HepG2 (cell line): ENCODE measurements around the gene SLA2. TPM values are rescaled to one million over a fixed set of nuclear protein-coding genes. Genes with fewer than 3 reads are reported as not detected.

Experiments
- ATAC-seq: fragments of 200-7000 bp; cut with Tn5 transposase; 3 replicates; pipeline ENCODE4 v1.9.1; 2020; ENCODE audit warnings: mild to moderate bottlenecking, moderate library complexity
- BruUV-seq: library from RNA; stranded (reverse); fragments of 400-500 nt; replicated peaks from 2 replicates; lab custom pipeline; 2021; lab: Mats Ljungman, UMichigan
- CTCF ChIA-PET: fragments of 300-600 bp; formaldehyde crosslinking; extraction: SDS; loops from one replicate; lab custom pipeline; 2021; ENCODE audit warnings: low total read pairs, inconsistent platforms, low intra/inter-chr PET ratio; lab: Yijun Ruan, JAX
- POLR2A ChIA-PET: fragments of 350-600 bp; sonication (Branson Sonifier 250); formaldehyde crosslinking; loops from one replicate; lab custom pipeline; 2020; ENCODE audit warnings: antibody characterized with exemption, inconsistent platforms; lab: Yijun Ruan, JAX
- DNase-seq: peaks from one replicate; pipeline ENCODE4 v3.0.0-alpha.2; 2015; ENCODE audit warnings: low spot score
- FAIRE-seq: peaks from 3 replicates; lab custom pipeline; 2011; peaks lifted over from hg19 to GRCh38; lab: Jason Lieb, UNC
- H2AFZ ChIP-seq: one replicate; pipeline ENCODE4 v1.6.1; 2011; ENCODE audit warnings: low read length, inconsistent platforms
- H3K27ac ChIP-seq: fragments of 300-600 bp; 3 replicates; pipeline ENCODE4 v1.8.0; 2011; ENCODE audit warnings: mixed run types, mild to moderate bottlenecking, mixed read lengths, low read length, inconsistent platforms; ENCODE audit not compliant: insufficient read depth; ENCODE audit errors: extremely low read length
- H3K27me3 ChIP-seq, 2 experiments: fragments of 200-600 bp in 1 of 2; 2 replicates in 1 of 2; 3 replicates in 1 of 2; pipeline versions ENCODE4 v1.6.0 to v1.8.0; 2011; ENCODE audit warnings: low read length in 2 of 2, mild to moderate bottlenecking in 2 of 2, moderate library complexity in 2 of 2, inconsistent platforms in 1 of 2; ENCODE audit not compliant: insufficient read depth in 2 of 2, control insufficient read depth in 1 of 2
- H3K36me3 ChIP-seq, 2 experiments: fragments of 200-600 bp in 1 of 2; replicated peaks in 1 of 2; 2 replicates in 1 of 2; 3 replicates in 1 of 2; pipeline versions ENCODE4 v1.5.1 to v1.8.0; 2011; ENCODE audit warnings: low read length in 2 of 2, inconsistent platforms in 1 of 2; ENCODE audit not compliant: insufficient read depth in 2 of 2, control insufficient read depth in 1 of 2
- H3K4me1 ChIP-seq: 2 replicates; pipeline ENCODE4 v1.5.1; 2012; ENCODE audit warnings: low read length, inconsistent platforms; ENCODE audit not compliant: insufficient read depth
- H3K4me2 ChIP-seq: 2 replicates; pipeline ENCODE4 v1.6.0; 2011; ENCODE audit warnings: low read depth, low read length, inconsistent platforms
- H3K4me3 ChIP-seq, 3 experiments: fragments of 200-600 bp in 1 of 3; sonication (generic), shearing (Covaris generic) in 1 of 3; replicated peaks in 1 of 3; 2 replicates each; pipeline ENCODE4 v1.5.1; 2011 to 2016; ENCODE audit warnings: low read length in 3 of 3, inconsistent platforms in 2 of 3, low read depth in 2 of 3, mild to moderate bottlenecking in 2 of 3, control low read depth in 1 of 3, mixed read lengths in 1 of 3; ENCODE audit not compliant: insufficient read depth in 1 of 3
- H3K79me2 ChIP-seq: one replicate; pipeline ENCODE4 v1.6.1; 2011; ENCODE audit warnings: low read length, inconsistent platforms; ENCODE audit not compliant: insufficient read depth
- H3K9ac ChIP-seq: 2 replicates; pipeline ENCODE4 v1.6.0; 2011; ENCODE audit warnings: mild to moderate bottlenecking, low read depth, low read length, inconsistent platforms; ENCODE audit not compliant: insufficient read depth
- H3K9me3 ChIP-seq: 2 replicates; pipeline ENCODE4 v1.5.1; 2012; ENCODE audit warnings: mild to moderate bottlenecking, low read length
- H4K20me1 ChIP-seq: 2 replicates; pipeline ENCODE4 v1.6.0; 2011; ENCODE audit warnings: inconsistent platforms, mild to moderate bottlenecking, low read length, moderate library complexity; ENCODE audit not compliant: insufficient read depth
- FOXA3 ChIP-seq: IDR thresholded peaks from 2 replicates; pipeline ENCODE4 v1.6.1; 2016; ENCODE audit warnings: missing genetic modification reagents, missing compliant biosample characterization
- POLR2A ChIP-seq, 2 experiments: IDR thresholded peaks; 2 replicates each; pipeline ENCODE4 v1.6.1; 2011; ENCODE audit warnings: low read depth in 2 of 2, low read length in 2 of 2, mild to moderate bottlenecking in 1 of 2, moderate library complexity in 1 of 2; ENCODE audit not compliant: insufficient read depth in 1 of 2
- RBM22 ChIP-seq: fragments of 200-400 bp; formaldehyde crosslinking; optimal IDR thresholded peaks from 2 replicates; pipeline ENCODE3; 2017; ENCODE audit warnings: mild to moderate bottlenecking, low read length, moderate library complexity
- SKIL ChIP-seq: sonication (generic); formaldehyde crosslinking; IDR thresholded peaks from 2 replicates; pipeline ENCODE4 v1.8.0; 2022; ENCODE audit warnings: missing genetic modification reagents, mild to moderate bottlenecking, moderate library complexity, borderline replicate concordance
- SP2 ChIP-seq: sonication (generic); formaldehyde crosslinking; IDR thresholded peaks from 2 replicates; pipeline ENCODE4 v1.5.1; 2020; ENCODE audit warnings: mild to moderate bottlenecking, missing genetic modification reagents
- STAG1 ChIP-seq: sonication (generic); formaldehyde crosslinking; IDR thresholded peaks from 2 replicates; pipeline ENCODE4 v1.4.0; 2020; ENCODE audit warnings: missing genetic modification reagents
- ZBTB7B ChIP-seq: sonication (generic); formaldehyde crosslinking; IDR thresholded peaks from 2 replicates; pipeline ENCODE4 v1.4.0; 2020; ENCODE audit warnings: missing genetic modification reagents
- ZNF101 ChIP-seq: sonication (generic); formaldehyde crosslinking; IDR thresholded peaks from 2 replicates; pipeline ENCODE4 v1.4.0; 2020; ENCODE audit warnings: mild to moderate bottlenecking, low read depth, missing genetic modification reagents, borderline replicate concordance
- ZNF709 ChIP-seq: sonication (generic); formaldehyde crosslinking; IDR thresholded peaks from 2 replicates; pipeline ENCODE4 v1.5.0; 2020; ENCODE audit warnings: mild to moderate bottlenecking, missing genetic modification reagents
- ZNF720 ChIP-seq: sonication (generic); formaldehyde crosslinking; IDR thresholded peaks from 2 replicates; pipeline ENCODE4 v1.4.0; 2020; ENCODE audit warnings: missing genetic modification reagents
- ZNF772 ChIP-seq: sonication (generic); formaldehyde crosslinking; IDR thresholded peaks from 2 replicates; pipeline ENCODE4 v1.5.0; 2020; ENCODE audit warnings: mild to moderate bottlenecking, missing genetic modification reagents
- ZNF781 ChIP-seq: sonication (generic); formaldehyde crosslinking; IDR thresholded peaks from 2 replicates; pipeline ENCODE4 v1.5.1; 2020; ENCODE audit warnings: borderline replicate concordance, mild to moderate bottlenecking, missing genetic modification reagents; ENCODE audit errors: not compliant biosample characterization
- ZSCAN21 ChIP-seq: sonication (generic); formaldehyde crosslinking; IDR thresholded peaks from 2 replicates; pipeline ENCODE4 v1.8.0; 2022; ENCODE audit warnings: mild to moderate bottlenecking, missing genetic modification reagents, moderate library complexity, borderline replicate concordance
- ZSCAN31 ChIP-seq: sonication (generic); formaldehyde crosslinking; IDR thresholded peaks from 2 replicates; pipeline ENCODE4 v1.5.0; 2020; ENCODE audit warnings: low read depth, mild to moderate bottlenecking, missing genetic modification reagents
- WGBS: methylation state at CpG from one replicate; pipeline ENCODE4 v1.1.6; 2017; ENCODE audit warnings: low lambda C conversion rate; 5-methylcytosine and 5-hydroxymethylcytosine counted together
- in situ Hi-C: cut with HindIII; loops from 2 replicates; pipeline ENCODE4 v1.10.0; 2017; ENCODE audit warnings: low pct_unique_long_range_greater_than_20kb; ENCODE audit not compliant: extremely low pct_ligation_motif_present
- intact Hi-C: fragments of 100-400 bp; cut with micrococcal nuclease; formaldehyde crosslinking; loops from one replicate; pipeline ENCODE4 v1.10.0; 2022; ENCODE audit not compliant: unreplicated experiment
- polyA plus RNA-seq, 8 experiments: library from polyadenylated mRNA; depleted of rRNA in 3 of 8; stranded (reverse) in 7 of 8; unstranded in 1 of 8; fragments of >200 nt; fragmentation: Illumina TruSeq in 4 of 8; extraction: Trizol in 4 of 8; gene quantifications; 2 replicates each; pipeline versions ENCODE4 v1.2.1 to v1.2.3, GENCODE V29; 2011 to 2016; ENCODE audit warnings: low read depth in 4 of 8, missing spikeins in 1 of 8, mixed read lengths in 1 of 8; ENCODE audit not compliant: insufficient read depth in 1 of 8
- total RNA-seq, 5 experiments: library from RNA; depleted of rRNA; stranded (reverse); fragments of >200 nt; fragmentation: Illumina TruSeq; extraction: Trizol; gene quantifications; 2 replicates each; pipeline ENCODE4 v1.2.3, GENCODE V29; 2016; ENCODE audit warnings: low read depth in 1 of 5
- TF ChIP-seq, protein P1 (sequence below): sonication (generic); formaldehyde crosslinking; IDR thresholded peaks from 2 replicates; pipeline ENCODE4 v1.5.0; 2020; ENCODE audit warnings: mild to moderate bottlenecking, missing genetic modification reagents
- TF ChIP-seq, protein P2 (sequence below): sonication (generic); formaldehyde crosslinking; IDR thresholded peaks from 2 replicates; pipeline ENCODE4 v1.5.0; 2020; ENCODE audit warnings: missing genetic modification reagents, mild to moderate bottlenecking, borderline replicate concordance

Gene SLA2
- total and polyA plus RNA-seq, 2 of the 13 experiments (the other 11 are each of a cell fraction or from before 2014, with no cell fraction given): 1.6 to 3.6 TPM

- peak; percentile 15 for TF ChIP-seq RBM22
- 0 out of 2 replicates have a peak, but pooled peaks have one; percentile 6 for TF ChIP-seq ZSCAN31
- TF ChIP-seq, protein P1, sequence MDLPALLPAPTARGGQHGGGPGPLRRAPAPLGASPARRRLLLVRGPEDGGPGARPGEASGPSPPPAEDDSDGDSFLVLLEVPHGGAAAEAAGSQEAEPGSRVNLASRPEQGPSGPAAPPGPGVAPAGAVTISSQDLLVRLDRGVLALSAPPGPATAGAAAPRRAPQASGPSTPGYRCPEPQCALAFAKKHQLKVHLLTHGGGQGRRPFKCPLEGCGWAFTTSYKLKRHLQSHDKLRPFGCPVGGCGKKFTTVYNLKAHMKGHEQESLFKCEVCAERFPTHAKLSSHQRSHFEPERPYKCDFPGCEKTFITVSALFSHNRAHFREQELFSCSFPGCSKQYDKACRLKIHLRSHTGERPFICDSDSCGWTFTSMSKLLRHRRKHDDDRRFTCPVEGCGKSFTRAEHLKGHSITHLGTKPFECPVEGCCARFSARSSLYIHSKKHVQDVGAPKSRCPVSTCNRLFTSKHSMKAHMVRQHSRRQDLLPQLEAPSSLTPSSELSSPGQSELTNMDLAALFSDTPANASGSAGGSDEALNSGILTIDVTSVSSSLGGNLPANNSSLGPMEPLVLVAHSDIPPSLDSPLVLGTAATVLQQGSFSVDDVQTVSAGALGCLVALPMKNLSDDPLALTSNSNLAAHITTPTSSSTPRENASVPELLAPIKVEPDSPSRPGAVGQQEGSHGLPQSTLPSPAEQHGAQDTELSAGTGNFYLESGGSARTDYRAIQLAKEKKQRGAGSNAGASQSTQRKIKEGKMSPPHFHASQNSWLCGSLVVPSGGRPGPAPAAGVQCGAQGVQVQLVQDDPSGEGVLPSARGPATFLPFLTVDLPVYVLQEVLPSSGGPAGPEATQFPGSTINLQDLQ (CRISPR knock-in tag): 0 out of 2 replicates have a peak, but pooled peaks have one; percentile 28
- TF ChIP-seq, all 625 proteins: peak for 11; not testable (repeated sequence) for 614
Measured at GRCh38 chr20:36608388-36608728, 37.6 kb downstream of the SLA2 start (continued).

DNA sequence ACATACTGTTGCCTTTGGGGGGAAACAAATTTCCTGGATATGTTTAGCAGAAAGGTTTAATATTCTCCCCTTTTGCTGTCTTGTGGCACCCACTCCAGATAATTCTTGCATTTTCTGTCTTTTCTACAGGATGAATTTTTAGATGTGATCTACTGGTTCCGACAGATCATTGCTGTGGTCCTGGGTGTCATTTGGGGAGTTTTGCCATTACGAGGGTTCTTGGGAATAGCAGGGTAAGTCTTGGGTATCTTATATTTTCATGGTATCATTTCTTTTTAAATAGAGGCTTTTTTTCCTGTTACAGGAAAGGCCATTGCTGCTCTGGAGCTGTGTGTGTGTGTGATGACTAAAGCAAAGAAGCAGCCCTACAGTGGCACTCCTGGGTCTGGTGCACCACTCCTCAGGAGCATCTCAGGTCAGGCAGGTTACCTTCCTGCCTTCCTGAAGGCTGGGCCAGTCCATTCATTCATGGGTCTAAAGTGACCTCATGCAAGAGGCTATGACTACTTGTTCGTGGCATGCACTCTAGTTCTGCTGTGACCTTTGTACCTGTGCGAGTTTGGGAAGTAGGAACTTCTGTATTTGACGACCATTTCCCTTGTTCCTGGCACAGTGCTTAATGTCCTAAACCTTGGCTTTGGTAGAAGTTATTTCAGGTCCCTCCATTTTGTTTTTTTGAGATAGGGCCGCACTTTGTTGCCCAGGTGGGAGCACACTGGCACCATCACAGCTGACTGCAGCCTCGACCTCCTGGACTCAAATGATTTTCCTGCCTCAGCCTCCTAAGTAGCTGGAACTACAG is 38.2 kb downstream of the SLA2 start:
- ATAC-seq (peak; percentile 40), DNase-seq (peak; percentile 99), FAIRE-seq (peak; percentile 86)
- Histone ChIP-seq H3K36me3 (peaks cover 19 to 45% of the 10 kb centered on the region in 2 experiments), H3K4me3 (peak overlapping the region; percentile 88 to 98 (median 98); a peak in 5 of 6 replicates), H3K27me3 (no peaks in the 10 kb centered on the region; a peak in 1 of 5 replicates), H3K9ac (peak overlapping the region; percentile 98), H3K4me1 (peaks cover 27% of the 10 kb centered on the region), H3K9me3 (no peaks in the 10 kb centered on the region), H3K4me2 (peak overlapping the region; percentile 82), H2AFZ (no peak overlapping the region), H3K27ac (peak overlapping the region; percentile 81), H4K20me1 (0 out of 2 replicates have a peak, but pooled peaks cover 2% of the 10 kb centered on the region), H3K79me2 (peaks cover 28% of the 10 kb centered on the region)
- ChIA-PET CTCF (no interaction called here), POLR2A (interaction anchor here (1.1 to 6.6 kb wide), 6 partner anchors 9 to 33 kb away, joined by 3 to 167 read pairs (median 45); partner anchors contain the start of gene TGIF2)
- BruUV-seq: TSS peak; percentile 71
- in situ Hi-C loops (no loop called here), intact Hi-C loops (no loop called here)
- 50% methylated on average over 7 of the region's 7 CpGs for WGBS
- TF ChIP-seq, protein P2, sequence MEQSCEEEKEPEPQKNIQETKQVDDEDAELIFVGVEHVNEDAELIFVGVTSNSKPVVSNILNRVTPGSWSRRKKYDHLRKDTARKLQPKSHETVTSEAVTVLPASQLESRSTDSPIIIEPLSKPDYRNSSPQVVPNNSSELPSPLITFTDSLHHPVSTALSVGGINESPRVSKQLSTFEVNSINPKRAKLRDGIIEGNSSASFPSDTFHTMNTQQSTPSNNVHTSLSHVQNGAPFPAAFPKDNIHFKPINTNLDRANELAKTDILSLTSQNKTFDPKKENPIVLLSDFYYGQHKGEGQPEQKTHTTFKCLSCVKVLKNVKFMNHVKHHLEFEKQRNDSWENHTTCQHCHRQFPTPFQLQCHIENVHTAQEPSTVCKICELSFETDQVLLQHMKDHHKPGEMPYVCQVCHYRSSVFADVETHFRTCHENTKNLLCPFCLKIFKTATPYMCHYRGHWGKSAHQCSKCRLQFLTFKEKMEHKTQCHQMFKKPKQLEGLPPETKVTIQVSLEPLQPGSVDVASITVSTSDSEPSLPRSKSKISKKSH (CRISPR knock-in tag): no peak
- TF ChIP-seq ZNF101: no peak
- TF ChIP-seq ZNF781 (CRISPR knock-in tag): no peak
- no peak for TF ChIP-seq ZNF709 (CRISPR knock-in tag)
- peak; percentile 87 for TF ChIP-seq ZNF772 (CRISPR knock-in tag)
- TF ChIP-seq POLR2A (IDR thresholded peaks at IDR 0.05; ENCODE audit: insufficient read depth in 1 of 2, low read depth in 2 of 2, low read length in 2 of 2): peak in 1 of 2 experiments; percentile 92; a peak in 2 of 4 replicates
- TF ChIP-seq FOXA3 (CRISPR knock-in tag): peak; percentile 63
- TF ChIP-seq ZNF720 (CRISPR knock-in tag): no peak
- no peak for TF ChIP-seq SKIL (CRISPR knock-in tag)
- no peak for TF ChIP-seq STAG1 (CRISPR knock-in tag)
- TF ChIP-seq ZBTB7B (CRISPR knock-in tag): peak; percentile 31; the same call in 1 of the 2 replicates
- no peak for TF ChIP-seq SP2 (CRISPR knock-in tag)
- 0 out of 2 replicates have a peak, but pooled peaks have one; percentile 44 for TF ChIP-seq ZSCAN21 (CRISPR knock-in tag)
